HCT116 (cell line): Measurements from ENCODE around the gene ADGRV1. TPM values are rescaled to one million over a fixed set of nuclear protein-coding genes. Genes with fewer than 3 reads are reported as not detected.

Source experiments
- ATAC-seq: fragments of 200-7000 bp; cut with Tn5 transposase; 2 replicates; pipeline ENCODE4 v1.9.1; 2020; ENCODE audit warnings: mild to moderate bottlenecking, moderate library complexity
- BruUV-seq: library from RNA; stranded (reverse); fragments of 400-500 nt; replicated peaks from 2 replicates; lab custom pipeline; 2021; lab: Mats Ljungman, UMichigan
- CTCF ChIA-PET: fragments of 300-600 bp; sonication (Branson Sonifier 250); formaldehyde crosslinking; loops from one replicate; lab custom pipeline; 2021; ENCODE audit warnings: antibody characterized with exemption; lab: Charles Lee
- POLR2A ChIA-PET: fragments of 300-600, 350-600 bp; sonication (Branson Sonifier 250); formaldehyde crosslinking; loops from one replicate; lab custom pipeline; 2021; ENCODE audit warnings: antibody characterized with exemption; lab: Charles Lee
- RAD21 ChIA-PET, 2 experiments: fragments of 300-600 bp; sonication (Branson Sonifier 250); formaldehyde crosslinking; loops; one replicate each; lab custom pipeline; 2023; ENCODE audit warnings: low total read pairs in 2 of 2; ENCODE audit not compliant: uncharacterized antibody in 2 of 2, unreplicated experiment in 2 of 2, low non-redundant PET in 1 of 2; lab: Charles Lee
- DNase-seq: peaks from one replicate; pipeline ENCODE4 v3.0.0-alpha.2; 2010; ENCODE audit warnings: low read depth, low spot score
- H2AFZ ChIP-seq: fragments of 200-600 bp; shearing (Covaris generic), sonication (generic); 2 replicates; pipeline ENCODE4 v1.6.1; 2017; ENCODE audit warnings: low read depth, mixed run types, mixed read lengths, antibody characterized with exemption, low read length; ENCODE audit not compliant: poor library complexity, severe bottlenecking
- H3K27ac ChIP-seq: 2 replicates; pipeline ENCODE4 v1.5.1; 2012; ENCODE audit warnings: low read depth, low read length
- H3K27me3 ChIP-seq: fragments of 200-600 bp; sonication (generic); 2 replicates; pipeline ENCODE4 v1.6.1; 2016; ENCODE audit warnings: mixed run types, low read length, mixed read lengths; ENCODE audit not compliant: insufficient read depth
- H3K36me3 ChIP-seq, 2 experiments: fragments of 200-500 bp in 1 of 2; fragments of 200-600 bp in 1 of 2; sonication (Bioruptor generic) in 1 of 2; sonication (generic) in 1 of 2; 2 replicates each; pipeline versions ENCODE4 v1.5.1 to v1.6.1; 2014 to 2016; ENCODE audit warnings: low read length in 2 of 2, inconsistent platforms in 1 of 2, mixed read lengths in 1 of 2, mixed run types in 1 of 2; ENCODE audit not compliant: insufficient read depth in 2 of 2, control insufficient read depth in 1 of 2
- H3K4me1 ChIP-seq, 2 experiments: fragments of 200-600 bp in 1 of 2; sonication (generic) in 1 of 2; 2 replicates each; pipeline versions ENCODE4 v1.5.1 to v1.6.1; 2012 to 2017; ENCODE audit warnings: low read length in 2 of 2, inconsistent platforms in 1 of 2, mild to moderate bottlenecking in 1 of 2, mixed read lengths in 1 of 2, mixed run types in 1 of 2, moderate library complexity in 1 of 2; ENCODE audit not compliant: insufficient read depth in 2 of 2, control insufficient read depth in 1 of 2
- H3K4me2 ChIP-seq: fragments of 200-600 bp; sonication (generic); 2 replicates; pipeline ENCODE4 v1.6.1; 2017; ENCODE audit warnings: mixed run types, low read length, mixed read lengths
- H3K4me3 ChIP-seq, 2 experiments: fragments of 200-600 bp in 1 of 2; sonication (generic) in 1 of 2; replicated peaks in 1 of 2; 2 replicates each; pipeline ENCODE4 v1.5.1; 2011 to 2016; ENCODE audit warnings: low read length in 2 of 2, control low read depth in 1 of 2, low read depth in 1 of 2, mild to moderate bottlenecking in 1 of 2, mixed read lengths in 1 of 2, mixed run types in 1 of 2
- H3K79me2 ChIP-seq: fragments of 200-600 bp; sonication (generic); 2 replicates; pipeline ENCODE4 v1.6.1; 2017; ENCODE audit warnings: mild to moderate bottlenecking, mixed run types, low read length, moderate library complexity, mixed read lengths; ENCODE audit not compliant: insufficient read depth
- H3K9ac ChIP-seq: fragments of 200-600 bp; sonication (generic); 2 replicates; pipeline ENCODE4 v1.6.1; 2016; ENCODE audit warnings: low read length, mixed read lengths
- H3K9me2 ChIP-seq: fragments of 200-600 bp; sonication (generic), shearing (Covaris generic); 2 replicates; pipeline ENCODE4 v1.6.1; 2017; ENCODE audit warnings: mixed run types, mild to moderate bottlenecking, moderate library complexity; ENCODE audit not compliant: insufficient read depth
- H3K9me3 ChIP-seq, 2 experiments: fragments of 200-500 bp in 1 of 2; fragments of 200-600 bp in 1 of 2; sonication (Bioruptor generic) in 1 of 2; sonication (generic) in 1 of 2; 2 replicates each; pipeline ENCODE4 v1.6.1; 2014 to 2017; ENCODE audit warnings: low read length in 2 of 2, mixed read lengths in 2 of 2, inconsistent platforms in 1 of 2, low read depth in 1 of 2, mild to moderate bottlenecking in 1 of 2, mixed run types in 1 of 2, moderate library complexity in 1 of 2; ENCODE audit not compliant: control insufficient read depth in 1 of 2, insufficient read depth in 1 of 2
- H4K20me1 ChIP-seq: fragments of 200-600 bp; sonication (generic), shearing (Covaris generic); 2 replicates; pipeline ENCODE4 v1.6.1; 2017; ENCODE audit warnings: mixed run types, mild to moderate bottlenecking, moderate library complexity; ENCODE audit not compliant: insufficient read depth
- CBX3 ChIP-seq: IDR thresholded peaks from 2 replicates; pipeline ENCODE4 v1.6.1; 2012; ENCODE audit warnings: low read depth
- CEBPB ChIP-seq: IDR thresholded peaks from 2 replicates; pipeline ENCODE4 v1.6.1; 2012; ENCODE audit warnings: low read depth
- CTCF ChIP-seq, 3 experiments: fragments of 200-600 bp in 1 of 3; sonication (generic) in 1 of 3; IDR thresholded peaks in 2 of 3; conservative IDR thresholded peaks in 1 of 3; 2 replicates each; pipeline ENCODE4 v1.5.1; 2012 to 2017; ENCODE audit warnings: low read depth in 2 of 3, low read length in 2 of 3, antibody characterized with exemption in 1 of 3, borderline replicate concordance in 1 of 3, control low read depth in 1 of 3, mild to moderate bottlenecking in 1 of 3, mixed read lengths in 1 of 3, mixed run types in 1 of 3, moderate library complexity in 1 of 3; ENCODE audit not compliant: insufficient read depth in 1 of 3
- ELF1 ChIP-seq: IDR thresholded peaks from 2 replicates; pipeline ENCODE4 v1.6.1; 2012; ENCODE audit warnings: low read depth, borderline replicate concordance
- EZH2 ChIP-seq: fragments of 200-600 bp; sonication (generic); IDR thresholded peaks from 2 replicates; pipeline ENCODE4 v1.6.1; 2017; ENCODE audit warnings: antibody characterized with exemption, mixed run types
- EZH2phosphoT487 ChIP-seq: fragments of 200-600 bp; IDR thresholded peaks from 2 replicates; pipeline ENCODE4 v1.6.1; 2018; ENCODE audit warnings: antibody characterized with exemption, borderline replicate concordance
- JUND ChIP-seq: IDR thresholded peaks from 2 replicates; pipeline ENCODE4 v1.6.1; 2012
- MAX ChIP-seq: IDR thresholded peaks from 2 replicates; pipeline ENCODE4 v1.6.1; 2012
- POLR2AphosphoS5 ChIP-seq: IDR thresholded peaks from 2 replicates; pipeline ENCODE4 v1.6.1; 2011; ENCODE audit warnings: mild to moderate bottlenecking, low read depth, low read length, moderate library complexity
- RAD21 ChIP-seq: IDR thresholded peaks from 2 replicates; pipeline ENCODE4 v1.6.1; 2012; ENCODE audit warnings: low read depth, mild to moderate bottlenecking
- SP1 ChIP-seq: IDR thresholded peaks from 2 replicates; pipeline ENCODE4 v1.6.1; 2012; ENCODE audit warnings: low read depth
- YY1 ChIP-seq: IDR thresholded peaks from 2 replicates; pipeline ENCODE4 v1.6.1; 2011; ENCODE audit warnings: low read length, low read depth, moderate library complexity, mild to moderate bottlenecking; ENCODE audit not compliant: insufficient replicate concordance; ENCODE audit errors: extremely low read depth
- ZBTB33 ChIP-seq: IDR thresholded peaks from 2 replicates; pipeline ENCODE4 v1.6.1; 2011; ENCODE audit warnings: mild to moderate bottlenecking, low read length, moderate library complexity; ENCODE audit not compliant: insufficient replicate concordance; ENCODE audit errors: extremely low read depth
- ZFX ChIP-seq: fragments of 450-650 bp; IDR thresholded peaks from 2 replicates; pipeline ENCODE4 v1.6.1; 2017
- ZNF274 ChIP-seq: fragments of 200-500 bp; sonication (Bioruptor generic); IDR thresholded peaks from 2 replicates; pipeline ENCODE4 v1.6.1; 2014; ENCODE audit warnings: mild to moderate bottlenecking, low read depth, low read length, inconsistent platforms
- intact Hi-C: fragments of 100-400 bp; cut with micrococcal nuclease; formaldehyde crosslinking; loops from 2 replicates; pipeline ENCODE4 v1.10.0; 2022
- total RNA-seq: library from RNA; stranded (reverse); gene quantifications from one replicate; pipeline ENCODE4 v1.2.1, GENCODE V29; 2021; ENCODE audit not compliant: unreplicated experiment

ADGRV1 gene
- total RNA-seq, 1 experiment from 2014 or later = 6.0 TPM

GRCh38 chr5:90650767-90651166, 92.2 kb downstream of the ADGRV1 start:
- Histone ChIP-seq H2AFZ (no peak overlapping the region), H3K9ac (no peak overlapping the region), H3K27me3 (no peaks in the 10 kb centered on the region), H3K79me2 (no peaks in the 10 kb centered on the region), H3K4me3 (no peak overlapping the region), H4K20me1 (no peaks in the 10 kb centered on the region), H3K9me2 (no peaks in the 10 kb centered on the region), H3K4me1 (no peaks in the 10 kb centered on the region), H3K9me3 (no peaks in the 10 kb centered on the region), H3K27ac (no peak overlapping the region), H3K36me3 (no peaks in the 10 kb centered on the region), H3K4me2 (no peak overlapping the region)
- TF ChIP-seq CBX3 (no peak), EZH2 (no peak), CEBPB (no peak), YY1 (no peak), JUND (no peak), ZBTB33 (no peak), RAD21 (no peak), ZNF274 (no peak)
- BruUV-seq = no TSS peak
- intact Hi-C loops = no loop called here
- ChIA-PET RAD21 (no interaction called here), CTCF (no interaction called here), POLR2A (interaction anchor here (0.8 kb wide), 1 partner anchor 9 kb away, joined by 3 read pairs; no protein-coding TSS in a partner anchor)
- DNase-seq (no peak), ATAC-seq (no peak)

- Histone ChIP-seq H3K9me2 (no peaks in the 10 kb centered on the region), H3K4me1 (no peaks in the 10 kb centered on the region), H3K27ac (no peak overlapping the region), H3K27me3 (no peaks in the 10 kb centered on the region), H3K4me3 (no peak overlapping the region), H2AFZ (no peak overlapping the region), H3K79me2 (no peaks in the 10 kb centered on the region), H3K36me3 (no peaks in the 10 kb centered on the region), H4K20me1 (no peaks in the 10 kb centered on the region), H3K9me3 (no peaks in the 10 kb centered on the region), H3K4me2 (no peak overlapping the region), H3K9ac (no peak overlapping the region)
- no peak for DNase-seq
- intact Hi-C loops = no loop called here
- ChIA-PET POLR2A (no interaction called here), CTCF (no interaction called here), RAD21 (no interaction called here)
- ATAC-seq = no peak
- BruUV-seq = no TSS peak
- TF ChIP-seq ELF1 (no peak), MAX (no peak), EZH2phosphoT487 (no peak), ZBTB33 (no peak), POLR2AphosphoS5 (no peak), JUND (no peak), RAD21 (no peak), ZFX (no peak), CEBPB (no peak), CTCF (IDR thresholded peaks at IDR 0.05 in 2 of 3, conservative IDR thresholded peaks at IDR 0.05 in 1 of 3; ENCODE audit: borderline replicate concordance in 1 of 3, insufficient read depth in 1 of 3, low read depth in 2 of 3, low read length in 2 of 3) (no peak), SP1 (no peak)
These were observed 95.6 kb downstream of the ADGRV1 start for GRCh38 chr5:90654215-90654614.
